Esophagus squamous epithelium (tissue), 4 donors: ENCODE data around the gene ATXN7L3.

Experiments
- CTCF ChIP-seq, 6 experiments: fragments of 450-650 bp in 4 of 6; fragments of 200-600 bp in 2 of 6; sonication (generic) in 2 of 6; IDR thresholded peaks; one replicate each; pipeline ENCODE4 v1.5.1; 2016 to 2019; ENCODE audit warnings: antibody characterized with exemption in 6 of 6, mild to moderate bottlenecking in 4 of 6, moderate library complexity in 4 of 6
- POLR2A ChIP-seq, 4 donors: fragments of 450-650 bp; IDR thresholded peaks; one replicate each; pipeline ENCODE4 v1.6.1; 2017; ENCODE audit warnings: antibody characterized with exemption in 4 of 4, mild to moderate bottlenecking in 4 of 4, moderate library complexity in 3 of 4

GRCh38 chr17:44191941-44192496 lies 7.7 kb downstream of the ATXN7L3 start:
- TF ChIP-seq POLR2A (IDR thresholded peaks at IDR 0.05) (no peak), CTCF (IDR thresholded peaks at IDR 0.05) (no peak)
